NCI-H2029 treated with DMSO at 0.1 percent for 48 hours (cell line): ENCODE data around the gene RRP8.

Source experiments
- DNase-seq: peaks from one replicate; lab custom pipeline; 2025; lab: John Stamatoyannopoulos, UW

RRP8 gene

GRCh38 chr11:6632116-6633073, 29.0 kb upstream of the RRP8 start:
- DNase-seq = no peak

GRCh38 chr11:6631361-6631890, 28.0 kb upstream of the RRP8 start:
- no peak for DNase-seq

- DNase-seq = no peak
Measured at GRCh38 chr11:6630632-6631291, 27.3 kb upstream of the RRP8 start.

GRCh38 chr11:6629892-6630631, 26.6 kb upstream of the RRP8 start:
- peak; percentile 14 for DNase-seq

- no peak for DNase-seq
Measured at GRCh38 chr11:6629573-6629891, 26.1 kb upstream of the RRP8 start.

- no peak for DNase-seq
Measured at GRCh38 chr11:6628526-6628925, 25.1 kb upstream of the RRP8 start.

- no peak for DNase-seq
Measured at GRCh38 chr11:6627762-6628241, 24.4 kb upstream of the RRP8 start.

- DNase-seq = no peak
Measured at GRCh38 chr11:6626971-6627761, 23.8 kb upstream of the RRP8 start.

- DNase-seq = no peak
Measured at GRCh38 chr11:6625832-6626420, 22.5 kb upstream of the RRP8 start.

GRCh38 chr11:6625156-6625831, 21.9 kb upstream of the RRP8 start:
- no peak for DNase-seq

GRCh38 chr11:6623391-6624363, 20.3 kb upstream of the RRP8 start:
- no peak for DNase-seq

GRCh38 chr11:6622261-6623171, 19.1 kb upstream of the RRP8 start:
- no peak for DNase-seq

GRCh38 chr11:6621711-6622211, 18.3 kb upstream of the RRP8 start:
- no peak for DNase-seq

- no peak for DNase-seq
Measured at GRCh38 chr11:6620636-6621035, 17.2 kb upstream of the RRP8 start.

GRCh38 chr11:6619004-6619745, 15.8 kb upstream of the RRP8 start, which contains the start of gene TPP1:
TSS of gene TPP1 (minus strand) at chr11:6619422. CDS start at chr11:6619400, 22 bp downstream.
- DNase-seq = peak; percentile 96

- no peak for DNase-seq
Measured at GRCh38 chr11:6618117-6619003, 14.9 kb upstream of the RRP8 start.
